Thyroid gland (tissue), 4 donors: Measurements from ENCODE around the gene MAPK11. TPM values are rescaled to one million over a fixed set of nuclear protein-coding genes. Genes with fewer than 3 reads are reported as not detected.

Source experiments
- DNase-seq, 2 donors: peaks; one replicate each; pipeline ENCODE4 v3.0.0-alpha.2; 2019
- H3K27ac ChIP-seq, 3 donors: fragments of 200-600 bp; sonication (generic); 1 replicate in 2 of 3; 2 replicates in 1 of 3; pipeline ENCODE4 v1.5.1; 2016 to 2019; ENCODE audit warnings: mild to moderate bottlenecking in 1 of 3, moderate library complexity in 1 of 3
- H3K27me3 ChIP-seq: fragments of 200-600 bp; sonication (generic); one replicate; pipeline ENCODE4 v1.5.1; 2019
- H3K36me3 ChIP-seq, 2 donors: fragments of 200-600 bp; sonication (generic); one replicate each; pipeline ENCODE4 v1.5.1; 2016 to 2019
- H3K4me1 ChIP-seq, 2 donors: fragments of 200-600 bp; sonication (generic); one replicate each; pipeline ENCODE4 v1.5.1; 2017 to 2019
- H3K4me3 ChIP-seq, 3 donors: fragments of 200-600 bp; sonication (generic); replicated peaks in 1 of 3; 1 replicate in 2 of 3; 2 replicates in 1 of 3; pipeline ENCODE4 v1.5.1; 2016; ENCODE audit warnings: mild to moderate bottlenecking in 1 of 3
- H3K9me3 ChIP-seq: fragments of 200-600 bp; sonication (generic); one replicate; pipeline ENCODE4 v1.5.1; 2017
- CTCF ChIP-seq, 6 experiments: fragments of 200-600 bp in 3 of 6; fragments of 450-650 bp in 3 of 6; sonication (generic) in 3 of 6; IDR thresholded peaks; one replicate each; pipeline ENCODE4 v1.5.1; 2016 to 2019; ENCODE audit warnings: antibody characterized with exemption in 6 of 6, mild to moderate bottlenecking in 2 of 6, inconsistent platforms in 1 of 6, moderate library complexity in 1 of 6
- POLR2A ChIP-seq, 2 donors: fragments of 450-650 bp; IDR thresholded peaks; one replicate each; pipeline ENCODE4 v1.6.1; 2017; ENCODE audit warnings: antibody characterized with exemption in 2 of 2, mild to moderate bottlenecking in 2 of 2, moderate library complexity in 1 of 2
- WGBS, 2 donors: methylation state at CpG; one replicate each; pipeline ENCODE4 v1.1.5; 2017; 5-methylcytosine and 5-hydroxymethylcytosine counted together
- intact Hi-C: fragments of 100-400 bp; cut with DNase I; formaldehyde crosslinking; loops from one replicate; pipeline ENCODE4 v1.15.1; 2023
- total RNA-seq, 4 donors: library from RNA; depleted of rRNA; stranded (reverse); fragments of >200 nt; gene quantifications; one replicate each; pipeline ENCODE4 v1.2.3, GENCODE V29; 2016

The MAPK11 gene
- total RNA-seq, 4 donors from 2014 or later, result 2.8 to 4.7 (median 4.0) TPM

- WGBS, 2 donors, result 75 to 80% methylated on average over 7 of the region's 9 CpGs
- intact Hi-C loops, result no loop called here
- no peak for DNase-seq
Measured at GRCh38 chr22:50317178-50317577, 47.0 kb upstream of the MAPK11 start.

GRCh38 chr22:50316114-50317065 is 46.2 kb upstream of the MAPK11 start:
- Histone ChIP-seq H3K27me3 (no peaks in the 10 kb centered on the region), H3K27ac (no peak overlapping the region), H3K9me3 (no peaks in the 10 kb centered on the region), H3K4me1 (peaks cover 3 to 13% of the 10 kb centered on the region in 2 donors), H3K4me3 (no peak overlapping the region), H3K36me3 (no peaks in the 10 kb centered on the region)
- peak; percentile 51 to 59 for DNase-seq
- WGBS, 2 donors, result 80 to 91% methylated on average over 8 to 9 of the region's 45 CpGs
- intact Hi-C loops, result no loop called here
- TF ChIP-seq CTCF (IDR thresholded peaks at IDR 0.05), result no peak
- no peak for TF ChIP-seq POLR2A (IDR thresholded peaks at IDR 0.05)

More at GRCh38 chr22:50317178-50317577, 47.0 kb upstream of the MAPK11 start:
- Histone ChIP-seq H3K27me3 (no peaks in the 10 kb centered on the region), H3K27ac (no peak overlapping the region), H3K4me1 (peaks cover 3 to 13% of the 10 kb centered on the region in 2 donors), H3K36me3 (no peaks in the 10 kb centered on the region), H3K9me3 (no peaks in the 10 kb centered on the region), H3K4me3 (no peak overlapping the region)
- TF ChIP-seq POLR2A (IDR thresholded peaks at IDR 0.05) (no peak), CTCF (IDR thresholded peaks at IDR 0.05) (no peak)

GRCh38 chr22:50315289-50316113 is 45.3 kb upstream of the MAPK11 start:
- 91 to 95% methylated on average over 9 to 14 of the region's 18 CpGs for WGBS, 2 donors
- intact Hi-C loops, result no loop called here
- H3K4me3 ChIP-seq, result no peak overlapping the region
- no peaks in the 10 kb centered on the region for H3K9me3 ChIP-seq
- peaks cover 7 to 19% of the 10 kb centered on the region in 2 donors for H3K4me1 ChIP-seq
- no peaks in the 10 kb centered on the region for H3K27me3 ChIP-seq
- no peak overlapping the region for H3K27ac ChIP-seq
- no peak for TF ChIP-seq POLR2A (IDR thresholded peaks at IDR 0.05)
- no peaks in the 10 kb centered on the region for H3K36me3 ChIP-seq
- no peak for DNase-seq

- intact Hi-C loops, result loop anchor here (5.0 kb wide), 1 partner anchor 37 kb away; no protein-coding TSS in a partner anchor
- Histone ChIP-seq H3K4me3 (no peak overlapping the region), H3K27me3 (no peaks in the 10 kb centered on the region), H3K4me1 (peaks cover 15 to 26% of the 10 kb centered on the region in 2 donors), H3K36me3 (no peaks in the 10 kb centered on the region), H3K9me3 (no peaks in the 10 kb centered on the region), H3K27ac (peak overlapping the region in 1 of 3 donors; percentile 33)
- peak; percentile 84 to 85 for DNase-seq
- TF ChIP-seq POLR2A (IDR thresholded peaks at IDR 0.05) (peak in 1 of 2 donors; percentile 7), CTCF (IDR thresholded peaks at IDR 0.05) (no peak)
- 41 to 53% methylated on average over 18 to 30 of the region's 33 CpGs for WGBS, 2 donors
Measured at GRCh38 chr22:50314455-50315288, 44.5 kb upstream of the MAPK11 start.

GRCh38 chr22:50314081-50314454 is 43.9 kb upstream of the MAPK11 start:
- TF ChIP-seq POLR2A (IDR thresholded peaks at IDR 0.05) (no peak), CTCF (IDR thresholded peaks at IDR 0.05) (no peak)
- no peaks in the 10 kb centered on the region for H3K27me3 ChIP-seq
- no peaks in the 10 kb centered on the region for H3K9me3 ChIP-seq
- H3K27ac ChIP-seq, result no peak overlapping the region
- no peak for DNase-seq
- no peaks in the 10 kb centered on the region for H3K36me3 ChIP-seq
- WGBS, 2 donors, result 53 to 55% methylated on average over 3 of the region's 14 CpGs
- intact Hi-C loops, result loop anchor here (5.0 kb wide), 1 partner anchor 37 kb away; no protein-coding TSS in a partner anchor
- H3K4me3 ChIP-seq, result no peak overlapping the region
- H3K4me1 ChIP-seq, result peaks cover 21 to 32% of the 10 kb centered on the region in 2 donors
